GM23248 (cell line): ENCODE data around the gene BRD1. TPM values are rescaled to one million over a fixed set of nuclear protein-coding genes. Genes with fewer than 3 reads are reported as not detected.

ENCODE experiments used
- DNase-seq: peaks from one replicate; pipeline ENCODE4 v3.0.0-alpha.2; 2015
- H2AFZ ChIP-seq: fragments of 200-600 bp; sonication (generic); 2 replicates; pipeline ENCODE4 v1.6.1; 2016; ENCODE audit warnings: antibody characterized with exemption
- H3F3A ChIP-seq: fragments of 200-600 bp; sonication (generic); 2 replicates; pipeline ENCODE4 v1.6.1; 2016; ENCODE audit warnings: mild to moderate bottlenecking, antibody characterized with exemption, mixed run types; ENCODE audit not compliant: insufficient read depth
- H3K27ac ChIP-seq: fragments of 200-600 bp; sonication (generic); 2 replicates; pipeline ENCODE4 v1.5.1; 2016; ENCODE audit warnings: mild to moderate bottlenecking
- H3K27me3 ChIP-seq: fragments of 200-600 bp; sonication (generic); replicated peaks from 2 replicates; pipeline ENCODE4 v1.6.1; 2016; ENCODE audit warnings: mild to moderate bottlenecking; ENCODE audit not compliant: insufficient read depth
- H3K36me3 ChIP-seq: fragments of 200-600 bp; sonication (generic); 2 replicates; pipeline ENCODE4 v1.6.1; 2016; ENCODE audit warnings: low read depth, mild to moderate bottlenecking
- H3K4me1 ChIP-seq: fragments of 200-600 bp; sonication (generic); 2 replicates; pipeline ENCODE4 v1.6.1; 2016; ENCODE audit warnings: mild to moderate bottlenecking; ENCODE audit not compliant: insufficient read depth
- H3K4me2 ChIP-seq: fragments of 200-600 bp; sonication (generic); one replicate; pipeline ENCODE4 v1.6.1; 2016; ENCODE audit warnings: mild to moderate bottlenecking; ENCODE audit not compliant: unreplicated experiment
- H3K4me3 ChIP-seq: fragments of 200-600 bp; sonication (generic); 2 replicates; pipeline ENCODE4 v1.5.1; 2016; ENCODE audit warnings: mild to moderate bottlenecking
- H3K79me2 ChIP-seq: fragments of 200-600 bp; sonication (generic); 2 replicates; pipeline ENCODE4 v1.6.1; 2016; ENCODE audit warnings: mild to moderate bottlenecking; ENCODE audit not compliant: insufficient read depth
- H3K9ac ChIP-seq: fragments of 200-600 bp; sonication (generic); 2 replicates; pipeline ENCODE4 v1.6.1; 2016; ENCODE audit warnings: mild to moderate bottlenecking
- H3K9me2 ChIP-seq: fragments of 200-600 bp; sonication (generic); 2 replicates; pipeline ENCODE4 v1.6.1; 2016; ENCODE audit warnings: mixed run types, mild to moderate bottlenecking, moderate library complexity; ENCODE audit not compliant: insufficient read depth
- H3K9me3 ChIP-seq: fragments of 200-600 bp; sonication (generic); one replicate; pipeline ENCODE4 v1.6.1; 2017; ENCODE audit warnings: low read depth
- H4K20me1 ChIP-seq: fragments of 200-600 bp; sonication (generic); 2 replicates; pipeline ENCODE4 v1.6.0; 2016; ENCODE audit not compliant: insufficient read depth
- EZH2 ChIP-seq: fragments of 200-600 bp; sonication (generic); IDR thresholded peaks from 2 replicates; pipeline ENCODE4 v1.6.1; 2018; ENCODE audit warnings: antibody characterized with exemption, mild to moderate bottlenecking; ENCODE audit not compliant: insufficient read depth, poor library complexity, severe bottlenecking
- EZH2phosphoT487 ChIP-seq: fragments of 200-600 bp; sonication (generic); IDR thresholded peaks from 2 replicates; pipeline ENCODE4 v1.6.1; 2018; ENCODE audit warnings: antibody characterized with exemption, moderate library complexity, mild to moderate bottlenecking, low read depth; ENCODE audit not compliant: insufficient read depth
- WGBS, 2 experiments: methylation state at CpG; one replicate each; pipeline ENCODE4 v1.1.6; 2015 to 2017; ENCODE audit warnings: low lambda C conversion rate in 2 of 2, low coverage in 1 of 2; ENCODE audit errors: missing lambda C conversion rate in 2 of 2; 5-methylcytosine and 5-hydroxymethylcytosine counted together
- in situ Hi-C: fragments of 300-500 bp; cut with MboI; formaldehyde crosslinking; loops from 2 replicates; pipeline ENCODE4 v1.15.0; 2020
- polyA plus RNA-seq: library from polyadenylated mRNA; unstranded; fragments of >200 nt; fragmentation: Nextera tagmentation; extraction: Ambion mirVana; gene quantifications from 2 replicates; pipeline ENCODE4 v1.2.1, GENCODE V29; 2016
- total RNA-seq: library from RNA; depleted of rRNA; stranded (reverse); fragments of >200 nt; shearing (Covaris generic); gene quantifications from 2 replicates; pipeline ENCODE4 v1.2.3, GENCODE V29; 2014

The BRD1 gene
- total and polyA plus RNA-seq, 2 experiments from 2014 or later, result 4.5 to 23.1 TPM

DNA sequence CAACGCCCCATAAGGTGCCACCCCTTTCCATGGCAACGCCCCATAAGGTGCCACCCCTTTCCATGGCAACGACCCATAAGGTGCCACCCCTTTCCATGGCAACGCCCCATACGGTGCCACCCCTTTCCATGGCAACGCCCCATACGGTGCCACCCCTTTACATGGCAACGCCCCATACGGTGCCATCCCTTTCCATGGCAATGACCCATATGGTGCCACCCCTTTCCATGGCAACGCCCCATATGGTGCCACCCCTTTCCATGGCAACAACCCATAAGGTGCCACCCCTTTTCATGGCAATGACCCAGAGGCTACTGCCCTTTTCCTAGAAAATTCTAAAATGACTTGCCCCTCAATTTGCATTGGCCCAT lies 72.1 kb downstream of the BRD1 start:
- H3K9ac ChIP-seq, result no peak overlapping the region
- peaks cover 12% of the 10 kb centered on the region for H3K27me3 ChIP-seq
- in situ Hi-C loops, result no loop called here
- H3K4me1 ChIP-seq, result no peaks in the 10 kb centered on the region
- no peak overlapping the region for H3K4me2 ChIP-seq
- DNase-seq, result no peak
- no peaks in the 10 kb centered on the region for H4K20me1 ChIP-seq
- H3K9me2 ChIP-seq, result no peaks in the 10 kb centered on the region
- TF ChIP-seq EZH2, result no peak
- TF ChIP-seq EZH2phosphoT487, result no peak
- H3F3A ChIP-seq, result no peaks in the 10 kb centered on the region
- no peak overlapping the region for H3K4me3 ChIP-seq
- no peaks in the 10 kb centered on the region for H3K9me3 ChIP-seq
- no peak overlapping the region for H3K27ac ChIP-seq
- H3K36me3 ChIP-seq, result no peaks in the 10 kb centered on the region
- no peaks in the 10 kb centered on the region for H3K79me2 ChIP-seq
- WGBS, 2 experiments, result 76 to 77% methylated on average over 10 of the region's 10 CpGs
- H2AFZ ChIP-seq, result no peak overlapping the region

DNA sequence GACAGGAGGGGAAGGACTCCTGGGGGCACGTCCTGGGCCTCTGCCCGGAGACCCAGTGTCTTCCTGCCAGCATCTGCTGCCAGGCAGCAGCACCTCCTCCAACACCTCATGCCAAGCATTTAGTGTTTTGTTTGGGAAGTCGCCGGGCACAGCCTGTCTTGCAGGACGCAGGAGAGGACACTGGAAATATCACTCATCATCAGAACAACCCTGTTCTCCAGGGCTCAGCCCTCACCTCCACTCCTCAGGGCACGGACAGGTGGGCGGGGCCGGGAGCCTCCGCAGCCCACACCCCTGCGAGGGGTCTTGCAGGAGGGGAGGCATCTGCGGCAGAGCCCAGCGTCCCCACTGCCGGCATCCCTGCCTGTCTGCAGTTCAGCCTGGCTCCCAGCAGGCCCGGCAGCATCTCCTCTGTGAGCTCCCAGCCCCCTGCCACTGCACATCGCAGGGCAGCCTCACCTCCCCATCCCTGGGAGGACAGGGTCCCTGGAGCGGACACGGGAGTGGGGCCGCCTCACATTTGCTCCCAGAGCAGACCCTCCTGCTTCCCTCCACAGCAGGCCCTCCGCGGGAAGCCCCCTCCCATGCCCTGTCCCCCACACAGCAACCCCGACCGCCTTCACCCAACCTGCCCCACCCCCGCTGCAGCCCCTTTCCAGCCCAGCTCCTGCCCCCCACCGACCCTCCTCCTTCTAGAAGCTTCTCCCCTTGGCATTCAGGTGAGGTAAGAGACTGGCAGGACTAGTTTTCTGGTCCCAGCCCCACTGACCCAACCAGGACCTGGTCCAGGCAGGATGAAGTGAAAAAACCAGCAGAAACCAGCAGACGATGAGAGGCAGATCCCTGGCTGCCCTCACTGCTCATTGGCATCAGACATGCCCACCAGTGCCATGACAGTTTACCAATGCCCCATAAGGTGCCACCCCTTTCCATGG lies 72.7 kb downstream of the BRD1 start:
- WGBS, 2 experiments, result 32 to 33% methylated on average over 16 to 23 of the region's 25 CpGs
- TF ChIP-seq EZH2, result no peak
- no peak for TF ChIP-seq EZH2phosphoT487

DNA sequence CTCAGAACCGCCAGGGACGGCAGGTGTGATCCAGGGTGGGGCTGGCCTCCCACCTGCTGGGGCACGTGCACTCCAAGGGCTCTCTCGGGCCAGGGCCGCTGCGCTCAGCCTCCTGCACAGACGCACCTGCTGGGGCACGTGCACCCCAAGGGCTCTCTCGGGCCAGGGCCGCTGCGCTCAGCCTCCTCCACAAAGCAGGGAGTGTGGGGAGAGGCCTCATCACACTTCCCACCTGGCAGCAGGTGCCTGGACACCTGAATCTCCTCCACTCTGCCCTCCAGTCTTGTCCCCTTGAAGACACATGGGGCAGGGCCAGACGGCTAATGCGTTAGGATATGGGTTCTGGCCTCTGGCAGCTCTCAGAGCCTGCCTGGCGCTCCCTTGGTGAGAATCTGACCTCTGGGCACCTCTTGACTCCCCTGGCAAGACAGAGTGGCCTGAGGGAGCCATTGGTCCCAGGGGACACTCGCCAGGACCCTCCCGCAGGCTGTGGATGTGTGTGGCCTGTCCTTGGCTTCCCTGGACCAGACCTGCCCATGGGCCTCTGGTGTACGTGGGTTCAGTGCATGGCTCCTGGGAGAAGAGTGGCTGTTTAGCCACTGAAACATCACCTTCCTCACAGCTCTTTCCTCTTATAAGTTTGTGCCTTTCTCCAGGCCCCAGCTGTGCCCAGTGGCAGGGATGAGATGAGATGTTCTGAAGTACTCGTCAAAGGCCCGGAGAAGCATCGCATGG lies 73.5 kb downstream of the BRD1 start:
- no peaks in the 10 kb centered on the region for H4K20me1 ChIP-seq
- H3F3A ChIP-seq, result no peaks in the 10 kb centered on the region
- no peak for TF ChIP-seq EZH2
- TF ChIP-seq EZH2phosphoT487, result no peak
- WGBS, 2 experiments, result 44% methylated on average over 16 to 20 of the region's 20 CpGs
- no peaks in the 10 kb centered on the region for H3K36me3 ChIP-seq
- H3K4me3 ChIP-seq, result no peak overlapping the region
- H3K27me3 ChIP-seq, result peaks cover 12% of the 10 kb centered on the region
- DNase-seq, result no peak
- no peak overlapping the region for H3K27ac ChIP-seq
- no peaks in the 10 kb centered on the region for H3K4me1 ChIP-seq
- H3K79me2 ChIP-seq, result no peaks in the 10 kb centered on the region
- no peak overlapping the region for H2AFZ ChIP-seq
- no peaks in the 10 kb centered on the region for H3K9me3 ChIP-seq
- no peak overlapping the region for H3K9ac ChIP-seq
- no peaks in the 10 kb centered on the region for H3K9me2 ChIP-seq
- no peak overlapping the region for H3K4me2 ChIP-seq
- in situ Hi-C loops, result no loop called here

More for the DNA sequence above, 72.7 kb downstream of the BRD1 start:
- Histone ChIP-seq H3K9me2 (no peaks in the 10 kb centered on the region), H2AFZ (no peak overlapping the region), H3K9me3 (no peaks in the 10 kb centered on the region), H3K4me2 (no peak overlapping the region), H3K79me2 (no peaks in the 10 kb centered on the region), H3K9ac (no peak overlapping the region), H3K4me3 (no peak overlapping the region), H3K27ac (no peak overlapping the region), H3K36me3 (no peaks in the 10 kb centered on the region), H3K27me3 (peaks cover 12% of the 10 kb centered on the region), H3F3A (no peaks in the 10 kb centered on the region), H3K4me1 (no peaks in the 10 kb centered on the region), H4K20me1 (no peaks in the 10 kb centered on the region)
- no peak for DNase-seq
- in situ Hi-C loops, result no loop called here

DNA sequence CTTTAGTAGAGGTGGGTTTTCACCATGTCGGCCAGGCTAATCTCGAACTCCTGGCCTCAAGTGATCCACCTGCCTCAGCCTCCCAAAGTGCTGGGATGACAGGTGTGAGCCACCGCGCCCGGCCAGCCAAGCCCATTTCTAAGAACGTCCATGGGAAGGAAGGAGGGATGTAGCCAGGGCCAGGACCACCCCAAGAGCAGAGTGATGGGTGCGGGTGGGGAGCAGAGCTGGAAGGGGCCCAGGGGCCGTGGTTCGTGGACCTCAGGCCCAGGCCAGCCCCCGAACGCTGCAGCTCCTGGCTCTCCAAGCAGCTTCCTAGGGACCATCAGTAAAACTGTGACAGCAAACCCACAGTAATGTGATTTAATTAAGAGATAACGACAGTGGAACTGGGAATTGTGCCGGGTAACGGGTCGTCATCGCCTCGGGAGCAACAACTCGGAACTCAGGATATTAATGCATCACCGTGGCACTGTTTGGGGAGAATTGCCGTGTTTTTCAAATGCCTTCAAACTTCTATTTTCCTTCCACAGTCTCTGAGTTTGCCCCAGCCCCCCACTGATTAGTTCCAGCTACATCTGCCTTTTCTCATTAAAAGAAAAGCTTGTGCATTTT lies 74.3 kb downstream of the BRD1 start:
- Histone ChIP-seq H3K79me2 (no peaks in the 10 kb centered on the region), H3K4me2 (no peak overlapping the region), H3K36me3 (no peaks in the 10 kb centered on the region), H3F3A (no peaks in the 10 kb centered on the region), H3K9ac (no peak overlapping the region), H4K20me1 (no peaks in the 10 kb centered on the region), H3K4me3 (no peak overlapping the region), H2AFZ (no peak overlapping the region), H3K27me3 (peaks cover 12% of the 10 kb centered on the region), H3K27ac (no peak overlapping the region), H3K9me2 (no peaks in the 10 kb centered on the region), H3K9me3 (no peaks in the 10 kb centered on the region), H3K4me1 (no peaks in the 10 kb centered on the region)
- TF ChIP-seq EZH2 (no peak), EZH2phosphoT487 (no peak)
- WGBS, 2 experiments, result 25 to 28% methylated on average over 18 to 20 of the region's 20 CpGs
- in situ Hi-C loops, result no loop called here
- no peak for DNase-seq
